Astrocyte (in vitro differentiated cells and primary cell): ENCODE data around the gene CSMD2.

Experiments
- CTCF ChIP-seq: IDR thresholded peaks from 2 replicates; pipeline ENCODE4 v1.5.1; 2011; ENCODE audit warnings: low read depth, mild to moderate bottlenecking, inconsistent platforms, low read length, moderate library complexity; ENCODE audit not compliant: insufficient read depth
- EZH2 ChIP-seq: IDR thresholded peaks from 2 replicates; pipeline ENCODE4 v1.6.1; 2012; ENCODE audit warnings: mild to moderate bottlenecking, low read length, inconsistent platforms; ENCODE audit not compliant: insufficient read depth

- TF ChIP-seq CTCF (no peak), EZH2 (no peak)
Observed at GRCh38 chr1:33908324-33908956, 256.6 kb downstream of the CSMD2 start.
